ENCODE results near the gene MS4A13.
"Not testable (repeated sequence)": the region's sequence is repeated elsewhere in the genome, so short reads cannot be mapped to it uniquely, and the experiment has no call there.

The MS4A13 gene

DNA sequence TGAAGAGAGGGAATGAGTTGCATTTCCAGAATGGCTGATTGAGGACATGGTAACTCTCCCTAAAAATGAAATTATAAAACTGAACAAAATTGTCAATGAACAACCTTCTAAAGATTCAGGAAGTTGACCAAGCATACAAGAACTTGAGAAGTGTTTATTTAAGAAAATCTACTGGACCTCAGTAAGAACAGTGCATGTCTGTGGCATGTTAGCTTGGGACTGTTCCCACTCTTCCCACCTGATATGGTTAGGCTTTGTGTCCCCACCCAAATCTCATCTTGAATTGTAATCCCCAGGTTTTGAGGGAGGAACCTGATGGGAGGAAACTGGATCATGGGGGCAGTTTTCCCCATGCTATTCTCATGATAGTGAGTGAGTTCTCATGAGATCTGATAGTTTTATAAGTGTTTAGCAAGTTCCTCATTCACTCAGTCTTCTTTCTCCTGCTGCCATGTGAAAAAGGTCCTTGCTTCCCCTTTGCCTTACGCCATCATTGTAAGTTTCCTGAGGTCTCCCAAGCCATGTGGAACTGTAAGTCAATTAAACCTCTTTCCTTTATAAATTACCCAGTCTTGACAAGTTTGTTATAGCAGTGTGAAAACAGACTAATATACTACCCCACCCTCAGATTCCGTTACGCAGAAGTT, 15.4 kb downstream of the MS4A13 start:
- no peak for DNase-seq (ENCODE audit: low read depth)

DNA sequence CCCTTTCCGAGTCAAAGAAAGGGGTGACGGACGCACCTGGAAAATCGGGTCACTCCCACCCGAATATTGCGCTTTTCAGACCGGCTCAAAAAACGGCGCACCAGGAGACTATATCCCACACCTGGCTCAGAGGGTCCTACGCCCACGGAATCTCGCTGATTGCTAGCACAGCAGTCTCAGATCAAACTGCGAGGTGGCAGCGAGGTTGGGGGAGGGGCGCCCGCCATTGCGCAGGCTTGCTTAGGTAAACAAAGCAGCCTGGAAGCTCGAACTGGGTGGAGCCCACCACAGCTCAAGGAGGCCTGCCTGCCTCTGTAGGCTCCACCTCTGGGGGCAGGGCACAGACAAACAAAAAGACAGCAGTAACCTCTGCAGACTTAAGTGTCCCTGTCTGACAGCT, 17.2 kb downstream of the MS4A13 start:
- not testable (repeated sequence) for DNase-seq (ENCODE audit: low read depth)

DNA sequence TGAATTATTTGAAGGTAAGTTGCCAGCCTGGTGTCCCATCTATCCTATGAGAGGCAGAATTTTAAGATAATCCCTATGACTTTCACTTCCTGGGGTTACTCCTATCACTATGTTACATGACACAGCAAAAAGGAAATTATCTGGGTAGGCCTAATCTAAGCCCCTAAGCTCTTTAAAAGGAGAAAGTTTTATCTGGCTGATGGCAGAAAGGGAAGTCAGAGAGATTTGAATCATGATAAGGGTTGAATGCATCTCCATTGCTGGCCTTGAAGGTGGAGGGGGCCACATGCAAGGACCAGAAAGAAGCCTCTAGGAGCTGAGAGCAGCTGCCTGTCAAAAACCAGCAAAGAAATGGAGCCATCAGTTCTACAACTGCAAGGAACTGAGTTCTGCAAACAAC, 23.4 kb downstream of the MS4A13 start:
- not testable (repeated sequence) for DNase-seq (ENCODE audit: low read depth)

DNA sequence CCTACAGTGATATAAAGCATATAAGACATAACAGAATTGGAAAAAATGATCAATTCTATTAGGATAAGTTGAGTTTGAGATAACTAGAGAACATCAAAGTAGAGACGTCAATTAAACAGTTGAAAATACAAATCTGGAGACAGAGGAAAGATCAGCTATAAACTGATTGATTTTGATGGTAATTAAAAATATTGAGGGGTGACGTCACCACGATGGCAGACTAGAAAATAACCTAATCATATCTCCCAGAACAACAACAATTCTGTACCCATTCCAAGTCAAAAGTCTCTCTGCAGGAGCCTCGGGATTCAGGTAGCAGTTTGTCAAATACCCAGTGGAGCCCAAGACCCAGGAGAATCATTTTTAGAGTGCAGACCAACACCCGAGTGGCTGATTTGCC, 28.9 kb downstream of the MS4A13 start:
- DNase-seq (ENCODE audit: low read depth): no peak

DNA sequence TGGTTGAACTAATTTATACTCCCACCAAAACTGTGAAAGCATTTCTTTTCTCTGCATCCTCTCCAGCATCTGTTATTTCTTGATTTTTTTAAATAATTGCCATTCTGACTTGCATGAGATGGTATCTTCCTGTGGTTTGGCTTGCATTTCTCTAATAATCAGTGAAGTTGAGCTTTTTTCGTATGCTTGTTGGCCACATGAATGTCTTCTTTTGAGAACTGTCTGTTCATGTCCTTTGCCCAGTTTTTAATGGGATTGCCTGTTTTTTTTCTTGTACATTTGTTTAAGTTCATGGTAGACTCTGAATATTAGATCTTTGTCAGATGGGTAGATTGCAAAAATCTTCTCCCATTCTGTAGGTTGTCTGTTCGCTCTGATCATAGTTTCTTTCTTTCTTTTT, 46.1 kb downstream of the MS4A13 start:
- no peak for DNase-seq (ENCODE audit: low read depth)

DNA sequence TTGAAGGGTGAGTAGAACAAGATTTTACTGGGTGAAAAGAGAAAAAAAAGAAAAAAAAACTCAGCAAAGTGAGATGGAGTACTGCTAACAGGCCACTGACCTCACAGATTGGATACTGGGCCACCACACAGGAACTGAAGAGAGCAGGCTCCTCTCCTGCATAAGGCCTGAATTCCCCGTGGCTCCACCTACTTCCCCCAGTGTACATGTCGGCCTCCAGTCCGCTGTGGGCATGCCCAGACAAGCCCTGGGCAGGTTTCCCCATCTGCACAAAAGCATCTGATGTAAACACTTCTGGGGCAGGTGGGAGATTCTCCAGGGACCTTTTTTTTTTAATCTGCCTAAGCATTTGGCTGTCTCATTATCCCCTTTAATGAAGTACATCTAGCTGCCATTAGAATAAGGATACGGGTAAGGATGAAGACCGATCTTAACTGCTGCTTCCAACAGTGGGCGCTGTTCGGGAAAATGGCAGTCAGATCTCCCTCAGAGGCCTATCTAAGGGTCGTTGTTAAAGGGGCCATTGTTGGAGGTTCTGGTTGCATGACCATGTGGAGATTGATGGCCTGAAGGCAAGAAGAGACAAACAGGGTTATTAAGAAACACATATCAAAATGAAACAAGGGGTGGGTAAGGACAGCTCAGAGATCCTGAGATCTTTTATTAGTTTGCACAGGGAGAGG, 48.5 kb downstream of the MS4A13 start:
- no peak for DNase-seq (ENCODE audit: low read depth)

DNA sequence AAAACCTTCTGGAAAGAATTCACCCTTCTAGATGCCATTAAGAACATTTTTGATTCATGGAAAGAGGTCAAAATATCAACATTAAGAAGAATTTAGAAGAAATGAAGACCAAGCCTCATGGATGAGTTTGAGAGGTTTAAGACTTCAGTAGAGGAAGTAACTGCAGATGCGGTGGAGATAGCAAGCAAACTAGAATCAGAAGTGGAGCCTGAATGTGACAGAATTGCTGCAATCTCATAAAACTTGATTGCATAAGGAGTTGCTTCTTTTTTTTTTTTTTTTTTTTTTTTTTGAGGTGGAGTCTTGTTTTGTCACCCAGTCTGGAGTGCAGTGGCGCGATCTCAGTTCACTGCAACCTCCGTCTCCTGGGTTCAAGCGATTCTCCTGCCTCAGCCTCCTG, 51.6 kb downstream of the MS4A13 start:
- DNase-seq (ENCODE audit: low read depth): no peak

DNA sequence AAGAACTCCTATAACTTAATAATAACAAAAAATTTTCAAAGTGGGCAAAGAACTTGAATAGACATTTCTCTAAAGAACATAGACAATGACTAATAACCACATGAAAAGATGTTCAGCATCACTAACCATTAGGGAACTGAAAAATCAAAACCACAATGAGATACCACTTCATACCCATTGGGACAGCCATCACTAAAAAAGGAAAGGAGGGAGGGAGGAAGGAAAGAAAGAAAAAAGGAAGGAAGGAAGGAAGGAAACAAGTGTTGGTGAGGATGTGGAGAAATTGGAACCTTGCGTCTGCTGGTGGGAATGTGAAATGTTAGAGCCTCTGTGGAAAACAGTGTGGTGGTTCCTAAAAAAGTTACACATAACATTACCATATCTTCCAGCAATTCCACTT, 55.8 kb downstream of the MS4A13 start:
- no peak for DNase-seq (ENCODE audit: low read depth)

DNA sequence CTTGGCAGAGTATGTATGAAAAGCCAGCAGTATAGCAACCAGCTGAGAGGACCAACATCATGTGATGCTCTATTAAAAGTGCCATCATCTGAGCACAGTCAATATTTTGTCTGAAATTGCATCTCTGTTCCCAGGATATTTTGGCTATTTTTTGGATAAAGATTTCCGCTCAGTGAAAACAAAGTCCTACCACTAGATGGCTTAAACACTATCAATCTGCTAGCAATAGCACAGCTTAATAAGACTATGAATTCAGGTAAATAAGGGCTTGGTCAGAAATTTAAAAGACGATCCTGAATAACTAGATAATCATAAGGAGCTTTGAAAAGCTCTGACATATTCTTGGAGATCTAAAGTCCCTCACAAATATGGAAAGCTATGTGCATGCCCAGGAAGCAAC, 74.4 kb downstream of the MS4A13 start:
- DNase-seq (ENCODE audit: low read depth): no peak
